Measurements from ENCODE around the gene KCNJ10.

DNA sequence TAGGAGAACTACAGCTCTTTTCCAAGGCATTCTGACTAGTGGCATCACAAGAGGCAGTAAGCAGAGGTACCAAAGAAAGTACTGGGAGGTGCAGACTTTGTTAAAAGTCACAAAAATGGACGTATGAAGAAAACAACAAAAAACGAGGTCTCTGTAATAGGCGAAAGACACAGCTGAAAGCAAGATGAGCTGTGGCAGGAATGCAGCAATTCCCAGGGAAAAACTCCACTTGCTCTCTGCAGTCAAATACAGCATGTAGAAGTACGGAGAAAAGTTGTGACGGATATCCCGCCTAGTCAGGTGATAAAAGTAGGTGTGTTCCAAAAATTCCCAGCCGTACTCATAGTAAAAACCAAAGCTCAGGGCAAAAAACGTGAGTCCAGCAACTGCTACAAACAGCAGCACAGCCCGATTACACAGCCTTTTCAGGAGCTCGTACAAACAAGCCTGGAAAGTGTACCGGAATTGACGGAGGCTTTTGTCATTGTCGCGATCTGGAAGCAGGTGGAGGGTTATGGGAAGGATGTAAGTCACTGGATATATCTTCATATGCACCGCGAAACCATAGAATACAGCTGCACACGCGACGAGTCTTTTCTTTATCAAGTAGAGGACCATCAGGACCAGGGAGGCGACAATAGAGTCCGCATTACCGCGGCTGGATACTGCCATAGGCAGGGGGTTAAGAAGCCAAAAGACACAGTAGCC lies 39.1 kb downstream of the KCNJ10 start:
- no peak for TF ChIP-seq POLR2A (IDR thresholded peaks at IDR 0.05)
- TF ChIP-seq POLR2AphosphoS5 (IDR thresholded peaks at IDR 0.05) = no peak
- TF ChIP-seq, protein P1, sequence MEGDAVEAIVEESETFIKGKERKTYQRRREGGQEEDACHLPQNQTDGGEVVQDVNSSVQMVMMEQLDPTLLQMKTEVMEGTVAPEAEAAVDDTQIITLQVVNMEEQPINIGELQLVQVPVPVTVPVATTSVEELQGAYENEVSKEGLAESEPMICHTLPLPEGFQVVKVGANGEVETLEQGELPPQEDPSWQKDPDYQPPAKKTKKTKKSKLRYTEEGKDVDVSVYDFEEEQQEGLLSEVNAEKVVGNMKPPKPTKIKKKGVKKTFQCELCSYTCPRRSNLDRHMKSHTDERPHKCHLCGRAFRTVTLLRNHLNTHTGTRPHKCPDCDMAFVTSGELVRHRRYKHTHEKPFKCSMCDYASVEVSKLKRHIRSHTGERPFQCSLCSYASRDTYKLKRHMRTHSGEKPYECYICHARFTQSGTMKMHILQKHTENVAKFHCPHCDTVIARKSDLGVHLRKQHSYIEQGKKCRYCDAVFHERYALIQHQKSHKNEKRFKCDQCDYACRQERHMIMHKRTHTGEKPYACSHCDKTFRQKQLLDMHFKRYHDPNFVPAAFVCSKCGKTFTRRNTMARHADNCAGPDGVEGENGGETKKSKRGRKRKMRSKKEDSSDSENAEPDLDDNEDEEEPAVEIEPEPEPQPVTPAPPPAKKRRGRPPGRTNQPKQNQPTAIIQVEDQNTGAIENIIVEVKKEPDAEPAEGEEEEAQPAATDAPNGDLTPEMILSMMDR (IDR thresholded peaks at IDR 0.05) = no peak
- TF ChIP-seq EP300 (IDR thresholded peaks at IDR 0.05) = no peak
